HG02610 (cell line): ENCODE data around the gene ACTL7A.
"Not testable (repeated sequence)": the region's sequence is repeated elsewhere in the genome, so short reads cannot be mapped to it uniquely, and the experiment has no call there.

ENCODE experiments used
- ATAC-seq: cut with Tn5 transposase; IDR thresholded peaks from one replicate; pipeline ENCODE4 v1.9.1; 2021; ENCODE audit warnings: mild to moderate bottlenecking, moderate library complexity; ENCODE audit not compliant: unreplicated experiment

ACTL7A gene

DNA sequence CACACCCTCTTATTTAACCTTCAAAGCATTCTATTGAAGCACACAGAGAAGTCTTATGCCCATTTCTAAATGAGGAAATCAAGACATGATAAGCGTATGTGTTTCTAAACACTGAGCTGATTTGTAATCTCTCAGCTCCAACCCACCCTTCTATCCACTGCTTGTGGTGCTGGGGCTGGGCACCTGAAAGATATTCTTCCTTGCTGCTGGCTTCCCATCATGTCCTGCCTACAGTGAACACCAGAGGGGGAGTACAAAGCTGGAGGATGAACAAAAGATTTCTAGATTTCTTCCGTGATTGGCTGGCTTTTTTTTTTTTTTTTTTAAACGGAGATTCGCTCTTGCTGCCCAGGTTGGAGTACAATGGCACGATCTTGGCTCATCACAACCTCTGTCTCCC lies 14.4 kb downstream of the ACTL7A start:
- ATAC-seq = no peak

DNA sequence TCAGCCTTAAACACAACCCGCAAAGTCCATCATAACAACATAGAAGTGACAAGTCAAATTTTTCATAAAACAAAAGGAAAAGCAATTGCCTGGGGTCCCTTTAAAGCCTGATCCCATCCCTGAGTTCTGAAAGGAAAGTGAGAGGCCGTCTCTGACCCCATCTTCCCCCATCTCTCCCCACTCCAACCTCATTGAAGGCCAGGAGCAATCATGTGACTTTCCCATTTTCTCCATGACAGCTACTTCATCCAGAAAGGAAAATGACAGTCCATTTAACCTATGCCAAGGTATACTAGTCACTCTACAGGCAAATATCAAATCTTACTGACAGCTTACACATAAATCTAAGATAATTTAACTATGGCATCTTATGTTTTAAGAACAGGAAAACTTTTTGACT lies 15.5 kb downstream of the ACTL7A start:
- no peak for ATAC-seq

DNA sequence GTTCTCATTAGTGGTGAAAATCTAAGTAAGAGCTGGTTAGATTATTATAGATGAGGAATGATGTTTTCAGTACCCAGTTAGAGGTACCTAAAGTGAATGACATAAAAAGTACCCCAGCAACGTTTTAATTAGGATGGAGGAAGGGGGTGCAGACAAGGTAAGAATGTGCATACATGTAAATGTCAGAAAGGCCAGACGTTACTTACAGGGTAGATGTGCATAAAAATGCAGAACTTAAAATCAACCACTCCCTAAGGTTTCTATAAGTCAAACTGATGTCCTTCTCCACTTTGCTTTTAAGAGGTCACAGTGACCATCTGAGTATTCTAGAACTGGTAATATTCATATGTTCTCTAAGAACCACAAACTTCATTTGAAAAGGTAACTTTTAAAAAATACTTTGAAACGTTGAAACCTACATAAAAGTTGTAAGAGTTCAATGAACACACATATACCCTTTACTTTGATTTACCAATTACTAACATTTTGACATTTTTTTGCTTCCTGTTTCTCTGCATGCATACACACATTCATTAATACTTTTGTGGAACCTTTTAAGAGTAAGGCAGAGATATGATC lies 18.8 kb downstream of the ACTL7A start:
- no peak for ATAC-seq

DNA sequence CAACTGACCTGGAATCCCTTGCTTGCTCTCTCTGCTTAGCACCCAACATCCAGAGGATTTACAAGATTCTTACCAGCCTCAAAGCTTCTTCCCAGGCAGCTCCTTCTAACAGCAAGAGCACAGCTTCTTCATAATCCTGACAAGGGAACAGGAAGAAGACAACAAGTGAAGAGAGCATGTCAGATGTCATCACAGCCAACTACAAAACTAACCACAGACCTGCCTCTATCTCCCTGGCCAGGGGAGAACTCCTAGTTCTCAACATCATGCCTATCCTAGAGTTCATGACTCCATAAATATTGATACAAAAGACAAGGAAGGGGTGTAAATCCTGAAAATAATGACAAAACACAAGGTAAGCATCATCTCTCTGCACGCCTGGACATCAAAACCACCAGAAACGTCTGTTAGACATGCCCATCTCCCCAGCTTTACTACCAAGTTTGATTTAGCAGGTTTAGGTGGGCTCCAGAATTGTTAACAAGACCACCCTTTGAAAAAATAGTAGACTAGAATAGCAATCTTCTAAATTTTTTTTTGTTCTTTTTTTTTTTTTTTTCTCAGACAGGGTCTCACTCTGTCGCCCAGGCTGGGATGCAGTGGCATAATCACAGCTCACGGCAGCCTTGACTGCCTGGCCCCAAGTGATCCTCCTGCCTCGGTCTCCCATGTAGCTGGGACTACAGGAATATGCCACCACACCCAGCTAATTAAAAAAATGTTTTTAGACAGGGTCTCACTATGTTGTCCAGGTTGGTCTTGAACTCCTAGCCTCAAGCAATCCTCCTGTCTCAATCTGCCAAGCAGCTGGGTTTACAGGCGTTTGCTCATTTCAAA lies 20.2 kb downstream of the ACTL7A start:
- no peak for ATAC-seq

DNA sequence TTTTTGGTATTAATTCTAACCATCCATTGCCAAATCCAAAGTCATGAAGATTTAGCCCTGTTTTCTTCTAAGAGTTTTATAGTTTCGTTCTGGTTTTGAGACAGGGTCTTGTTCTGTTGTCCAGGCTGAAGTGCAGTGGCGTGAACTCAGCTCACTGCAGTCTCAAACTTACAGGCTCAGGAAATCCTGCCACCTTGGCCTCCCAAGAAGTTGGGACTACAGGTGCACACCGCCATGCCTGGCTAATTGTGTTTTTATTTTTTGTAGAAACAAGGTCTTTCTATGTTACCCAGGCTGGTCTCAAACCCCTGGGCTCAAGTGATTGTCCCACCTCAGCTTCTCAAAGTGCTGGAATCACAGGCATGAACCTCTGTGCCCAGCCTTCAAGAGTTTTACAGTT lies 21.0 kb downstream of the ACTL7A start:
- ATAC-seq = no peak

DNA sequence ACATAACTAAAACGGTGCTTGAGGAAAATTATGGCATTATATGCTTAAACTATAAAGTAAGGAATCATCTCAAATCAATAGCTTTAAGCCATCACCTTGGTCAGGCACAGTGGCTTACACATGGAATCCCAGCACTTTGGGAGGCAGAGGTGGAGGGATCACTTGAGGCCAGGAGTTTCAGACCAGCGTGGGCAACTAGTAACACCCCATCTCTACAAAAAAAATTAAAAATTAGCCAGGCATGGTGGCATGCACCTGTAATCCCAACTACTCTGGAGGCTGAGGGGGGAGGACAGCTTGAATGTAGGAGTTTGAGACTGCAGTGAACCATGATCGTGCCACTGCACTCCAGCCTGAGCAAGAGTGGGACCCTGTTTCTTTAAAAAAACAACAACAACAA lies 22.6 kb downstream of the ACTL7A start:
- ATAC-seq = no peak

DNA sequence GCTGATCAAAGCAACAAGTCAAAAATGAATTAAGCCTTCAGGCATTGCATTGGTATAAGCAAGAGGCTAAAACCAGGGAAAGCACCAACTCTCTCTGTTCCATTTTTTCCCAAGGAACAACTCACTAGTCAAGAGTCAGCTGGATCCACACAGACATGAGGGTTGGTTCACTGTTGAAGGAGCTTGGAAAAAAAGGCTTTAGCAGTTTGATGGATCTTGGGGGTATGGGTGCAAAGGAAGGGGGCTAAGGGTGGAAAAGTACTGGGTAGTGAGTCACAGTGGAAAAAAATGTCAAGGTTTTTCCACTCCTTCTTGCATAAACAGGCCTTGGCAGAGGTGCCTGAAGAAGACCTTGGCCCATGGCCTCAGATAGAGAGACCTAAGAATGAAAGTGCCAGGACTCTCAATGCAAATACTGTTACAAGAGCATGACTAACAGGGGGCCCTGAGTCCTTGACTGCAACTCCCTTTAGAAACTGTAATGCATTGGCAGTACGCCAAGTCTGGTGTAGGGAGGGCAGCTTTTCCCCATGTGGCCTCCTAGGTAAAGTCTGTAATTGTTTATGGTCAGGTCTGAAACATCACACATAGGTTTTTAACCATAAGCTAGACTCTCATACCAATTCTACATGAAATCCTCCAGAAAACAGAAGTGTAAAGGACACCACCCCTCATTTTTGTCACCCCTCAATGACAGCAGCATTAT lies 23.7 kb downstream of the ACTL7A start:
- ATAC-seq = peak; percentile 99

DNA sequence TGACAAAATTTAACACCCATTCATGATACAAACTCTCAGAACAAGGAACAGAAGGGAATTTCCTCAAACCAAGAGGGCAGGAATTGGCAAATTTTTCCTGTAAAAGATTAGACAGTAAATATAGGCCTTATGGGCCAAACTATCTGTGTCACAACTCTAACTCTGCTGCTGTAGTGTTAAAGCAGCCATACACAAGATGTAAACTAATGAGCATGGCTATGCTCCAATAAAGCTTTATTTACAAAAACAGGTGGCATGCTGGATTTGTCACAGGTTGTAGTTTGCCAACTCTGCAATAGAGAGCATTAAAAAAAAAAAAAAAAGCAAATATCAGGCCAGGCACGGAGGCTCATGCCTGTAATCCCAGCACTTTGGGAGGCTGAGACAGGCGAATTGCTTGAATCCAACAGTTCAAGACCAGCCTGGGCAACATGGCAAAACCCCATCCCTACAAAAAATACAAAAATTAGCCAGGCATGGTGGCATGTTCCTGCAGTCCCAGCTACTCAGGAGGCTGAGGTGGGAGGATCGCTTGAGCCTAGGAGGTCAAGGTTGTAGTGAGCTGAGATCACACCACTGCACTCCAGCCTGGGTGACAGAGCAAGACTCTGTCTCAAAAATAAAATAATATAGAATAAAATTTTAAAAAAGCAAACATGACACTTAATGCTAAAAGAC lies 24.7 kb downstream of the ACTL7A start:
- ATAC-seq = not testable (repeated sequence)

DNA sequence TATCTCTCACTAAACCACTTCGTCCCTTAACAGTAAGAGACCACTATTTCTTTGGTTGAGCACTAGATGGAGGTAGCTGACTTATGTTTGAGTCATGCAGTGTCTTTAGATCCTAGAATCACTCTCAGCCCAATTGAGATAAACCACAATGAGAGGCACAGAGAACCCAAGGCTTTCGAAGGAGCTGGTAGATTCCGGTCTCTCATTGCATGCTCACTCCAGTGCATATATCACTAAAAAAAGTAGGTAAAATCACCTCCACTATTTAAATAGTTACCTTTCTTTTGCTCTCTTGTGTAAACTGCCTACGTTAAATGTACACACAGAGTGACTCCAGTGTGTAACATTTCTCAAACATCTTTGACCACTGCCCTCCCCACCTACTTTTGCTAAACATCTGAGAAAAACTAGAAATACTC lies 27.6 kb downstream of the ACTL7A start:
- ATAC-seq = no peak

DNA sequence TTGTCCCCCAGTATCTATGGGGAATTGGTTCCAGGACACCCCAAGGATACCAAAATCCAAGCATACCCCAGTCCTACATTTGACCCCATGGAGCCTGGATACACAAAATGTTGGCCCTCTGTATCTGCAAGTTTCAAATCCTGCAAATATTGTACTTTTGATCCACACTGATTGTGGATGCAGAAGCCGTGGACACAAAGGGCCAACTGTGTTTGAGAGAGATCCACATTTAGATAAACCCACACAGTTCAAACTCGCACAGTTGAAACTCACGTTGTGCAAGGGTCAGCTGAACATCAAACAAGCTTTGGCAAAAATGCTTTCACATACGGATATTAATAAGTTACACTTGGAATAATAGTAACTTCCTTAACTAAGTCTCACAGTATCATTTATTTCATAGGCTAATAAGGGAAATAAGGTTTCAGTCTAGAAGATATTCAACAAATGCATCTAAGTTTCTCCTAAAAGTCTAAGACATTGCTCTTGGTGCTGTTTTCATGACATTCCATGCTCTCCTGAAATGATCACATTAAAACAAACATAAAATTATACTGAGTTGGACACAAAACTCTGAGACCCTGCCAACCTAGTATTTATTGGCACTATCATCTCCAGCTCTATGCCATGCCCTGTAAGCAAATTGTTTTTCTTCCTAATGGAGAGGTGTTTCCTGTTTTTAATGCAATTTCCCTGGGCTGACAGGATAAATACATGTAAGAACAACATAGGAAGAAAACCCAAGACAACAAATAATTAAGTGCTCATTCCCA lies 32.3 kb downstream of the ACTL7A start:
- ATAC-seq = no peak

DNA sequence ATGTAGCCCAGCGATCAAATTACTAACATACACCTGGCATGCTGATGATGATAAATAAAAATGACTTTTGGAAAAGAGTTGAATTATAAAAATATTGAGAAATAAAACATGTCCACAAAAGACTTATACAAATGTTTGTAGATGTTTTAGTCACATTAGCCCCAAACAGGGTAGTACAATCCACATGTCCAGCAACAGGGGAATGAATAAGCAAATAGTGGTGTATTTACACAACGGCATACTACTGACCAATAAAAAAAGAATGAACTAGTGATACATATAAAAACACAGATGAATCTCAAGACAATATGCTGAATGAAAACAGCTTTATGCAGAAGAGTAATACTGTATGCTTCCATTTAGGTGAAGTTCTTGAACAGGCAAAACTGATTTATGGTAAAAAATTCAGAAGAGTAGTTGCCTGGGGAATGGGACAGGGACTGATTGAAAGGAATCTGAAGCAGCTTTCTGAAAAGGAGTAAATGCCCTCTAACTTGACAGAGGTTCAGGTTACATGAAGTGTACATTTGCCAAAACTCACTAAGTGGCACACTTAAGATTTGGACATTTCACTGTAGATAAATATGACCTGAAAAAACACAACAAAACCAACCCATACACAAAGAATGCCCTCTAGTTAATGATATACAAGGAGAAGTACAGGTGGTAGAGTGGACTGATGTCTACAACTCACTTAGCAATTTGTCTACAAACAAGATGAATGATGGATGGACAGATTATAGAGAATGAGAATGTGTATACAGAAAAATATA lies 35.4 kb downstream of the ACTL7A start:
- no peak for ATAC-seq

DNA sequence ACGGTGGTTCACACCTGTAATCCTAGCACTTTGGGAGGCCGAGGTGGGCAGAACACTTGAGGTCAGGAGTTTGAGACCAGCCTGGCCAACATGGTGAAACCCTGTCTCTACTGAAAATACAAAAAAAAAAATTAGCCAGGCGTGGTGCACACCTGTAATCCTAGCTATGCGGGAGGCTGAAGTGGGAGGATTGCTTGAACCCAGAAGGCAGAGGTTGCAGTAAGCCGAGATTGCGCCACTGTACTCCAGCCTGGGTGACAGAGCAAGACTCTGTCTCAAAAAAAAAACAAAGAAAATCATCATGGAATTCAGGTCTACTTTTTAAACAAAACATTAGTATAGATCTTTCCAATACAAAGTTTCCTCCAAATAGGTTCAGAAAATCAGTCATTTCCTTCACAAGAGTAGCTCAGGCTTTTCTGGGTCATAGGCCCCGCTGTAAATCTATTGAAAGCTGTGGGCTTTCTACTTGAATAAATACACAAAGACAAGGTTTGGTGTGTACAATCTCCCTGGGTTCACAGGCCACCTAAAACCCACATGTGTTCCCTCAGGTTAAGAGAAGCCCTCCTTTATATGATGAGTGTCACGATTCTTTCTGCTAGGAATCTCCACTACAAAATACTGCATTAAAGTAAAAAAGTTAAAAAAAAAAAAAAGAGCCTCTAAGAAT lies 37.1 kb downstream of the ACTL7A start:
- ATAC-seq = not testable (repeated sequence)

DNA sequence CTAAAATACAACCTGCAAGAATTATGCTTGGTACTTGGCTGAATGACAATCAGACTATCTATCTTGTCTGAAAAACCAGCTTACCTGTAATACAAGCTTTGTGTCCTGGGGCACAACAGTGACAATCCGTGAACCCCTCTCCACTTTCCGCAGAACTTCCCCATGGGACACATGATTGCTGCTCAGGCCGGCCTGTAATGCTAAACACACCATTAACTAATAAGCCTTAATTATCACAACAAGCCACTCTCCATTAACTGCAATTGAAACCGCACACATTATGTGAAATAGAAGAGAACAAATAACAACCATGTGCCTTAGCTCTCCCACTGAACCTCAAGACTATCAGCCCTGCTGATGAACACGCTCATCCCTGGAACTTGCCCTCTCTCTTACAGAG lies 38.1 kb downstream of the ACTL7A start:
- no peak for ATAC-seq

DNA sequence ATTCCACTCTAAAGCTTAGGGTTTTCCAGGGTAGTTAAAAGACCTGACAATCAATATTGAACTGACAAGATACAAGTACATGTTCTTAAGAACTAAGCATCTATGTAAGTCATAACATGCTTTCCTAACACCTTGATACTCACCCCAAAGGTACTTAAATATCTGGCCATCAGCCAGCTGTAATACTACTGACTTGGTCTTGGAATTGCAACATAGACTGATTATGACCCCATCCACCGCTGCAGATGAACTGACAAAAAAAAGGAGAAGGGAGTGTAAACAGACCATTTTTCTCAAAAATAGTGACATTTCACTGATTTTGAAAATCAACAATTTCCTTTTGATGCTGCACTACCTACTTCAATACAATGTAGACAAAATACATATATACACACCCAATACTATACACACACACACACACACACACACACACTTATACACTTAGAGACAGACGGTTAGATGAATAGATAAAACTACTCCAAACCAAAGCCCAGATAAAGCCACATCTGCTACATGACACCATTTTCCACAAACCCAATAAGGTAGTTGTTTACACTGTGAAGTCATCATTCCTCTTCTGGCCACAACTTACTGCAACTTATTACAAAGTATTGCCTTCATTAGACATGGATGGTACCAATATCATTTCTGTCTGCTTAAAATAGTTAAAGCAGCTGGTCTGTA lies 41.5 kb downstream of the ACTL7A start:
- no peak for ATAC-seq

DNA sequence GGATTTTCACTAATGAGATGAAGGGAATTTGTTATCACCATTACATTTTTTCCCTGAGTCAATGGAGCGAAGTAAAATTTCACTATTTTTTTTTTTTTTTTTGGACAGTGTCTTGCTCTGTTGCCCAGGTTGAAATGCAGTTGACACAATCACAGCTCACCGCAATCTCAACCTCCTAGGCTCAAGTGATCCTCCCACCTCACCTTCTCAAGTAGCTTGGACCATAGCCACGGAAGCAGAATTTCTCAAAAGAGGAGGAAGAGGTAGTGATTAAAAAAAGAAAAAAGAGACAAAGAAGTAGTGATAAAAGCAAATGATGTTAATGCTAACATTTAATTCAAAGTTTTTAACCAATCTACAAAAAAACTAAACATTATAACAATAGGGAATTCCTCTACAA lies 42.1 kb downstream of the ACTL7A start:
- no peak for ATAC-seq

DNA sequence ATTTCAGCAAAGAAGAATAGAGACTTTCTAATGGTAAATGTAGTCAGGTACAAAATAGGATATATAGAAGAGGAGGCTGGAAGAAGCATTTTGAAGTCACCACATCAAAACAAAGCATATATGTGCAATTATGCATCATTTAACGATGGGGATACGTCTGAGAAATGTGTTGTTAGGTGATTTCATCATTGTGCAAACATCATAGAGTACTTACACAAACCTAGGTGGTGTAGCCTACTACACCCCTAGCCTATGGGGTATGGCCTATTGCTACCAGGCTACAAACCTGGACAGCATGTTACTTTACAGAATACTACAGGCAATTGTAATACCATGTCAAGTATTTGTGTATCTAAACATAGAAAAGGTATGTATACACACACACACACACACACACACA lies 43.4 kb downstream of the ACTL7A start:
- no peak for ATAC-seq

DNA sequence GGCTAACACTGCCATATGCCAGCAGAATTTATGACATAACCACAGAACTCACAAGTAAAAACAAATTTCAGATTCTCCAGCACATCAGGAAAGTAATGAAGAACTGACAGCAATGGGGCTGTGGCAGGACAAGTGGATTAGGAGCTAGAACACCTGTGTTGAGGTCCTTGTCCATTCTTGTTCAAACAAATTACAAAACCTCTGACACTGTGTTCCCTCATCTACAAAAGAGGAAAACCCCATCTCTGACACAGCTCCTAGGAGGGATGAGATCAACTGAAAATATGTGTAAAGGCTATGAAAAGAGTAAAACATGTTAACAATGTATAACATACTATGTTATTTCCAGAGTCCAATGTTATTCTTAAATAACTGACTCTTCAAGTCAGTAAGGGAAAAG lies 48.3 kb downstream of the ACTL7A start:
- no peak for ATAC-seq

DNA sequence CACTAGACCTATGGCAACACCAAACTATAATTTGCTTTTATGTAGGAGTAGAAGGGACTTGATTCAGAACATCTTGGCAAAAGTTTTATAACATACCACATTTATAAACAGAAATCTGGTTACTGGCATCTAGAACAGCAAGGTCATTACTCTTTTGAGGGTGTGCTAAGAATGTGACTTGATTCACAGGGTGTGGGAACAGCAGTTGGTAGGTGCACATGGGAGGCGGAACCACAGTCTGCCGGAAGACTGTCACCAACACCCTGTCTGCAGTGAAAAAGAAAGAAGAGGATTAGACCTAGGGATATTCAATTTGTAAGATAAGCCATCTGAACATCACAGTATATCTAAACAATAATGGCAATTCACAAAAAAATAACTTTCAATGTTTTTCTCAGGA lies 48.8 kb downstream of the ACTL7A start:
- ATAC-seq = no peak

DNA sequence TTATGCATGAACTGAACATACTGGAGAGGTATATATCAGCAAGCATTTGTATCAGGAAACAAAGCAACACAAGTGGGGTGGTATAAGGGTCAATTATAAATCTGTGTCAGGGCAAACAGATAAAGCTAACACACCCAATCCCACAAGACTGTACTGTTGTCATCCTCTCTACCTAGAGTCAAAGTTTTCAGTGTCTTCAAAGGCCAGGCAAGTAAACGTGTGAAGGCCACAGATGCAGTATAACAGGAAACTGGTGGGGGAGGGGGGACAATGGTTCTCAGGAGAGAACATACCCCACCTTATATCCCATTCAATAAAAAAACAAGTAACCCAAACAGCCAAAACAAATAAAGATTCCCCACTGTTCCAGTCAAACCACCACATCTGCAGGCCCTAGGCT lies 49.8 kb downstream of the ACTL7A start:
- no peak for ATAC-seq
